Kidney tubule cell (primary cell): ENCODE data around the gene KRTAP5-5.

Experiments
- DNase-seq: peaks from one replicate; pipeline ENCODE4 v3.0.0-alpha.2; 2018; ENCODE audit warnings: low spot score

KRTAP5-5 gene

DNA sequence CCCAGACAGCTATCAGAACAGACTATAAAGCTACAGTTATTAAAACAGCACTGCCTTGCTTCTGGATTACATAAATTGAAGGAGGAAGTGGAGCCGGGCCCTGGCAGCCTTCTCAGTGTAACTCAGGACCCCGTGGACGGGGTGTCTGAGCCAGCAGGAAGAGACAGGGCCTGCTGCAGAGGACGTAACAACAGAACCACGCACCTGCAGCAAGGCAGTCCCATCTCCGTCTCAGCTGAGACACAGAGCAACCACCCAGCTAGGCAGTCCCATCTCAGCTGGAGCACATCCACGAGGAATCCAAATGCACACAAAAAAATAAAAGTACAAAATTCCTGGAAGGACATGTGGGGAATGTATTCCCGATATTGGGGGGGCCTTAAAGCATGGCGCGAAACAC, 50.3 kb downstream of the KRTAP5-5 start:
- no peak for DNase-seq
